SK-N-SH treated with all-trans-retinoic acid at 6 μM for 48 hours (cell line): Measurements from ENCODE around the gene LAIR1.

ENCODE experiments used
- ATAC-seq: fragments of 200-7000 bp; cut with Tn5 transposase; 3 replicates; pipeline ENCODE4 v1.9.1; 2020; ENCODE audit warnings: mild to moderate bottlenecking, moderate library complexity
- ARNTL ChIP-seq: fragments of 450-650 bp; formaldehyde crosslinking; IDR thresholded peaks from 2 replicates; pipeline ENCODE4 v1.5.0; 2020; ENCODE audit warnings: low read depth, mild to moderate bottlenecking, moderate library complexity, borderline replicate concordance
- BACH2 ChIP-seq: fragments of 250-450 bp; sonication (Bioruptor Pico); IDR thresholded peaks from 2 replicates; pipeline ENCODE4 v1.9.0; 2021; ENCODE audit warnings: mild to moderate bottlenecking, borderline replicate concordance
- CSDC2 ChIP-seq: fragments of 250-450 bp; sonication (Bioruptor Pico); IDR thresholded peaks from 2 replicates; pipeline ENCODE4 v1.5.0; 2020; ENCODE audit warnings: mild to moderate bottlenecking, moderate library complexity
- ESRRG ChIP-seq: fragments of 250-450 bp; sonication (Bioruptor Pico); IDR thresholded peaks from 2 replicates; pipeline ENCODE4 v1.6.1; 2021; ENCODE audit warnings: mild to moderate bottlenecking
- GLIS3 ChIP-seq: fragments of 250-450 bp; sonication (Bioruptor Pico); IDR thresholded peaks from 2 replicates; pipeline ENCODE4 v1.5.0; 2020; ENCODE audit warnings: mild to moderate bottlenecking, moderate library complexity
- ISL1 ChIP-seq: fragments of 250-450 bp; sonication (Bioruptor Pico); IDR thresholded peaks from 2 replicates; pipeline ENCODE4 v2.1.2; 2022; ENCODE audit warnings: mild to moderate bottlenecking, moderate library complexity
- OSR1 ChIP-seq: fragments of 250-450 bp; sonication (Bioruptor Pico); IDR thresholded peaks from 2 replicates; pipeline ENCODE4 v1.8.0; 2022; ENCODE audit warnings: moderate library complexity, mild to moderate bottlenecking, inconsistent platforms
- PATZ1 ChIP-seq: fragments of 250-450 bp; sonication (Bioruptor Pico); IDR thresholded peaks from 2 replicates; pipeline ENCODE4 v1.8.0; 2020; ENCODE audit warnings: mild to moderate bottlenecking, moderate library complexity, borderline replicate concordance
- POU6F1 ChIP-seq: fragments of 250-450 bp; sonication (Bioruptor Pico); IDR thresholded peaks from 2 replicates; pipeline ENCODE4 v1.8.0; 2021; ENCODE audit warnings: low read depth, mild to moderate bottlenecking, moderate library complexity, borderline replicate concordance
- RARB ChIP-seq: fragments of 250-450 bp; sonication (Bioruptor Pico); IDR thresholded peaks from 2 replicates; pipeline ENCODE4 v1.8.0; 2021; ENCODE audit warnings: mild to moderate bottlenecking, moderate library complexity
- SNAI2 ChIP-seq: fragments of 250-450 bp; sonication (Bioruptor Pico); IDR thresholded peaks from 2 replicates; pipeline ENCODE4 v1.5.0; 2020; ENCODE audit warnings: mild to moderate bottlenecking, moderate library complexity
- TCF4 ChIP-seq: fragments of 250-450 bp; sonication (Bioruptor Pico); IDR thresholded peaks from 2 replicates; pipeline ENCODE4 v1.8.0; 2021; ENCODE audit warnings: mild to moderate bottlenecking, moderate library complexity, borderline replicate concordance
- TOX ChIP-seq: fragments of 250-450 bp; sonication (Bioruptor Pico); IDR thresholded peaks from 2 replicates; pipeline ENCODE4 v1.8.0; 2021; ENCODE audit warnings: mild to moderate bottlenecking, moderate library complexity, borderline replicate concordance
- ZC3H10 ChIP-seq: fragments of 250-450 bp; sonication (Bioruptor Pico); IDR thresholded peaks from 2 replicates; pipeline ENCODE4 v1.5.1; 2021; ENCODE audit warnings: mild to moderate bottlenecking, moderate library complexity
- ZFP3 ChIP-seq: fragments of 250-450 bp; sonication (Bioruptor Pico); IDR thresholded peaks from 2 replicates; pipeline ENCODE4 v1.5.0; 2020; ENCODE audit warnings: mild to moderate bottlenecking, moderate library complexity
- ZFP30 ChIP-seq: fragments of 450-650 bp; formaldehyde crosslinking; IDR thresholded peaks from 2 replicates; pipeline ENCODE4 v1.5.0; 2022; ENCODE audit warnings: mild to moderate bottlenecking, moderate library complexity
- ZNF70 ChIP-seq: fragments of 450-650 bp; formaldehyde crosslinking; IDR thresholded peaks from 2 replicates; pipeline ENCODE4 v1.5.0; 2020; ENCODE audit warnings: mild to moderate bottlenecking, moderate library complexity
- ZNF8 ChIP-seq: fragments of 450-650 bp; formaldehyde crosslinking; IDR thresholded peaks from 2 replicates; pipeline ENCODE4 v1.5.0; 2020; ENCODE audit warnings: mild to moderate bottlenecking, moderate library complexity
- TF ChIP-seq, protein P1 (sequence below): fragments of 250-450 bp; sonication (Bioruptor Pico); IDR thresholded peaks from 2 replicates; pipeline ENCODE4 v1.5.1; 2020; ENCODE audit warnings: low read depth, mild to moderate bottlenecking, moderate library complexity
- TF ChIP-seq, protein P2 (sequence below): fragments of 250-450 bp; sonication (Bioruptor Pico); IDR thresholded peaks from 2 replicates; pipeline ENCODE4 v1.5.0; 2020; ENCODE audit warnings: mild to moderate bottlenecking, moderate library complexity
- TF ChIP-seq, protein P3 (sequence below): fragments of 250-450 bp; sonication (Bioruptor Pico); IDR thresholded peaks from 2 replicates; pipeline ENCODE4 v1.5.1; 2021; ENCODE audit warnings: mild to moderate bottlenecking, moderate library complexity

LAIR1 gene

DNA sequence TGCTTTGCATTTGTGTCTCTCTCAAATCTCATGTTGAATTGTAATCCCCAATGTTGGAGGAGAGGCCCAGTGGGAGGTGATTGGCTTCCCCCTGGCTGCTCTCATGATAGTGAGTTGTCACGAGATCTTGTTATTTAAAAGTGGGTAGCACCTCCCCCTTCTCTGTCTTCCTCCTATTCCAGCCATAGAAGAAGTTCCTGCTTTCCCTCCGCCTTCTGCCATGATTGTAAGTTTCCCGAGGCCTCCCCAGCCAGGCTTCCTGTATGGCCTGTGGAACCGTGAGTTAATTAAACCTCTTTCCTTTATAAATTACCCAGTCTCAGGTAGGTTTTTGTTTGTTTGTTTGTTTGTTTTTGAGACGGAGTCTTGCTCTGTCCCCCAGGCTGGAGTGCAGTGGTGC is 29.6 kb downstream of the LAIR1 start:
- ATAC-seq = no peak
- TF ChIP-seq ZFP3 (no peak), ESRRG (CRISPR knock-in tag) (no peak), CSDC2 (CRISPR knock-in tag) (no peak), SNAI2 (CRISPR knock-in tag) (no peak), TOX (CRISPR knock-in tag) (no peak), ZNF8 (CRISPR knock-in tag) (no peak), ZNF70 (CRISPR knock-in tag) (no peak), GLIS3 (CRISPR knock-in tag) (no peak), PATZ1 (CRISPR knock-in tag) (no peak), BACH2 (no peak), ZFP30 (CRISPR knock-in tag) (no peak), ARNTL (CRISPR knock-in tag) (no peak), RARB (CRISPR knock-in tag) (no peak), OSR1 (CRISPR knock-in tag) (no peak), ISL1 (CRISPR knock-in tag) (no peak), TCF4 (CRISPR knock-in tag) (no peak), POU6F1 (no peak)
- TF ChIP-seq, protein P1, sequence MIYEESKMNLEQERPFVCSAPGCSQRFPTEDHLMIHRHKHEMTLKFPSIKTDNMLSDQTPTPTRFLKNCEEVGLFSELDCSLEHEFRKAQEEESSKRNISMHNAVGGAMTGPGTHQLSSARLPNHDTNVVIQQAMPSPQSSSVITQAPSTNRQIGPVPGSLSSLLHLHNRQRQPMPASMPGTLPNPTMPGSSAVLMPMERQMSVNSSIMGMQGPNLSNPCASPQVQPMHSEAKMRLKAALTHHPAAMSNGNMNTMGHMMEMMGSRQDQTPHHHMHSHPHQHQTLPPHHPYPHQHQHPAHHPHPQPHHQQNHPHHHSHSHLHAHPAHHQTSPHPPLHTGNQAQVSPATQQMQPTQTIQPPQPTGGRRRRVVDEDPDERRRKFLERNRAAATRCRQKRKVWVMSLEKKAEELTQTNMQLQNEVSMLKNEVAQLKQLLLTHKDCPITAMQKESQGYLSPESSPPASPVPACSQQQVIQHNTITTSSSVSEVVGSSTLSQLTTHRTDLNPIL = no peak
- TF ChIP-seq, protein P2, sequence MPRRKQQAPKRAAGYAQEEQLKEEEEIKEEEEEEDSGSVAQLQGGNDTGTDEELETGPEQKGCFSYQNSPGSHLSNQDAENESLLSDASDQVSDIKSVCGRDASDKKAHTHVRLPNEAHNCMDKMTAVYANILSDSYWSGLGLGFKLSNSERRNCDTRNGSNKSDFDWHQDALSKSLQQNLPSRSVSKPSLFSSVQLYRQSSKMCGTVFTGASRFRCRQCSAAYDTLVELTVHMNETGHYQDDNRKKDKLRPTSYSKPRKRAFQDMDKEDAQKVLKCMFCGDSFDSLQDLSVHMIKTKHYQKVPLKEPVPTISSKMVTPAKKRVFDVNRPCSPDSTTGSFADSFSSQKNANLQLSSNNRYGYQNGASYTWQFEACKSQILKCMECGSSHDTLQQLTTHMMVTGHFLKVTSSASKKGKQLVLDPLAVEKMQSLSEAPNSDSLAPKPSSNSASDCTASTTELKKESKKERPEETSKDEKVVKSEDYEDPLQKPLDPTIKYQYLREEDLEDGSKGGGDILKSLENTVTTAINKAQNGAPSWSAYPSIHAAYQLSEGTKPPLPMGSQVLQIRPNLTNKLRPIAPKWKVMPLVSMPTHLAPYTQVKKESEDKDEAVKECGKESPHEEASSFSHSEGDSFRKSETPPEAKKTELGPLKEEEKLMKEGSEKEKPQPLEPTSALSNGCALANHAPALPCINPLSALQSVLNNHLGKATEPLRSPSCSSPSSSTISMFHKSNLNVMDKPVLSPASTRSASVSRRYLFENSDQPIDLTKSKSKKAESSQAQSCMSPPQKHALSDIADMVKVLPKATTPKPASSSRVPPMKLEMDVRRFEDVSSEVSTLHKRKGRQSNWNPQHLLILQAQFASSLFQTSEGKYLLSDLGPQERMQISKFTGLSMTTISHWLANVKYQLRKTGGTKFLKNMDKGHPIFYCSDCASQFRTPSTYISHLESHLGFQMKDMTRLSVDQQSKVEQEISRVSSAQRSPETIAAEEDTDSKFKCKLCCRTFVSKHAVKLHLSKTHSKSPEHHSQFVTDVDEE = no peak
- TF ChIP-seq, protein P3, sequence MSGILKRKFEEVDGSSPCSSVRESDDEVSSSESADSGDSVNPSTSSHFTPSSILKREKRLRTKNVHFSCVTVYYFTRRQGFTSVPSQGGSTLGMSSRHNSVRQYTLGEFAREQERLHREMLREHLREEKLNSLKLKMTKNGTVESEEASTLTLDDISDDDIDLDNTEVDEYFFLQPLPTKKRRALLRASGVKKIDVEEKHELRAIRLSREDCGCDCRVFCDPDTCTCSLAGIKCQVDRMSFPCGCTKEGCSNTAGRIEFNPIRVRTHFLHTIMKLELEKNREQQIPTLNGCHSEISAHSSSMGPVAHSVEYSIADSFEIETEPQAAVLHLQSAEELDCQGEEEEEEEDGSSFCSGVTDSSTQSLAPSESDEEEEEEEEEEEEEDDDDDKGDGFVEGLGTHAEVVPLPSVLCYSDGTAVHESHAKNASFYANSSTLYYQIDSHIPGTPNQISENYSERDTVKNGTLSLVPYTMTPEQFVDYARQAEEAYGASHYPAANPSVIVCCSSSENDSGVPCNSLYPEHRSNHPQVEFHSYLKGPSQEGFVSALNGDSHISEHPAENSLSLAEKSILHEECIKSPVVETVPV (CRISPR knock-in tag) = no peak

DNA sequence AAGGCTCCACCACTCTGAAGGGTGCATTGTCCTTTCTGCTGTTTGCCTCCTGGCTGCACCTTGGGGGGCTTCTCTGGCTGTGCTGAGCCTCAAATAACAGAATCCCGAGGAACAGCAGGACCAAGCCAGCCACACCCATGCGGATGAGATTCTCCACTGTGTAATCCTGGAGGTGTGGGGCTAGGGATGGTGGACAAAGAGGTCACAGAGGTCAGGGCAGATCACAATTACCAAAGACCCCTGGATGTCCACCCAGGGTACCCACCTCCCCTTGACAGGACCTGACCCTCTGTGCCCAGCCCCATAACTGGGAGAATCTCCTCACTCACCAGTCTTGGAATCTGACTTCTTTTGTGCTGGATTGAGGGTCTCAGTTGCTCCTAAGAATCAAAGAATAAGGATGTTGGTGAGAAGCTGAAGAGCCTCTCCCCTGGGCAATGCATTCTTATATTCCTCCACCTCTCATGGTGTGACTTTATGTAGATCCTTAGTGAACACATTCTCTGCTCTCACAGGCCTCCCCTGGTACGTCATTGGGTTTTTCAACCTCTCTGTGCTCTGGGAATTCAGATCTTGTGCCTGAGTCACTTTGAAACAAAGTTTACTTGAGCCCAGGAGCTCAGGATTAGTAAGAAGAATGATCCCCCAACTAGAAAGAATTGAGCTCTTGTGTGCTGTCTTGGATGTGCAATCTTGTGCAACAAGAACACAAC is 31.0 kb downstream of the LAIR1 start:
- ATAC-seq = no peak
- TF ChIP-seq ZNF8 (CRISPR knock-in tag) = no peak
- no peak for TF ChIP-seq ZC3H10 (CRISPR knock-in tag)
- no peak for TF ChIP-seq TOX (CRISPR knock-in tag)
- no peak for TF ChIP-seq POU6F1
- no peak for TF ChIP-seq TCF4 (CRISPR knock-in tag)
- TF ChIP-seq ARNTL (CRISPR knock-in tag) = no peak
- TF ChIP-seq ESRRG (CRISPR knock-in tag) = no peak
- no peak for TF ChIP-seq PATZ1 (CRISPR knock-in tag)
